Esophagus (tissue), 2 donors: Measurements from ENCODE around the gene VPS8. TPM values are rescaled to one million over a fixed set of nuclear protein-coding genes. Genes with fewer than 3 reads are reported as not detected.

Experiments used
- H3K27ac ChIP-seq, 2 donors: one replicate each; pipeline ENCODE4 v1.5.1; 2013; ENCODE audit warnings: low read depth in 2 of 2, mild to moderate bottlenecking in 2 of 2, inconsistent platforms in 1 of 2, low read length in 1 of 2, moderate library complexity in 1 of 2
- H3K27me3 ChIP-seq, 2 donors: one replicate each; pipeline ENCODE4 v1.6.1; 2013; ENCODE audit warnings: low read length in 2 of 2, control low read depth in 1 of 2, mild to moderate bottlenecking in 1 of 2; ENCODE audit not compliant: insufficient read depth in 2 of 2, control insufficient read depth in 1 of 2
- H3K36me3 ChIP-seq, 2 donors: one replicate each; pipeline ENCODE4 v1.6.1; 2013; ENCODE audit warnings: low read length in 1 of 2; ENCODE audit not compliant: control insufficient read depth in 2 of 2, insufficient read depth in 2 of 2
- H3K4me1 ChIP-seq, 2 donors: one replicate each; pipeline ENCODE4 v1.6.1; 2013; ENCODE audit warnings: low read length in 1 of 2; ENCODE audit not compliant: control insufficient read depth in 2 of 2, insufficient read depth in 2 of 2
- H3K4me3 ChIP-seq, 2 donors: one replicate each; pipeline ENCODE4 v1.5.1; 2013; ENCODE audit warnings: low read length in 2 of 2, mild to moderate bottlenecking in 2 of 2, low read depth in 1 of 2, moderate library complexity in 1 of 2
- H3K9me3 ChIP-seq, 2 donors: one replicate each; pipeline ENCODE4 v1.6.1; 2013; ENCODE audit warnings: mild to moderate bottlenecking in 2 of 2, low read depth in 1 of 2, low read length in 1 of 2, moderate library complexity in 1 of 2; ENCODE audit not compliant: control insufficient read depth in 2 of 2, insufficient read depth in 1 of 2
- WGBS, 2 donors: extraction: QIAGEN DNeasy Blood & Tissue Kit; methylation state at CpG; one replicate each; pipeline ENCODE4 v1.1.7; 2013; 5-methylcytosine and 5-hydroxymethylcytosine counted together
- polyA plus RNA-seq, 2 donors: library from polyadenylated mRNA; stranded (reverse); fragments of 200-250 nt; gene quantifications; one replicate each; pipeline ENCODE4 v1.2.3, GENCODE V29; 2013
- donor health status: healthy with polysubstance abuse.
- donor health status: Bipolar disorder and iron deficiency.

VPS8 gene
- polyA plus RNA-seq, 2 donors: 9.5 to 10.4 TPM

GRCh38 chr3:184808021-184808420 is 3.9 kb upstream of the VPS8 start:
- WGBS, 2 donors: 36 to 43% methylated on average over 4 of the region's 4 CpGs
- peaks cover 0 to 4% of the 10 kb centered on the region in 2 donors for H3K4me1 ChIP-seq
- no peaks in the 10 kb centered on the region for H3K27me3 ChIP-seq
- H3K4me3 ChIP-seq: no peak overlapping the region
- no peaks in the 10 kb centered on the region for H3K36me3 ChIP-seq
- no peak overlapping the region for H3K27ac ChIP-seq
- no peaks in the 10 kb centered on the region for H3K9me3 ChIP-seq

GRCh38 chr3:184810146-184810545 is 1.8 kb upstream of the VPS8 start:
- no peaks in the 10 kb centered on the region for H3K36me3 ChIP-seq
- H3K4me1 ChIP-seq: peaks cover 0 to 4% of the 10 kb centered on the region in 2 donors
- no peak overlapping the region for H3K4me3 ChIP-seq
- 91 to 92% methylated on average over 3 of the region's 3 CpGs for WGBS, 2 donors
- no peaks in the 10 kb centered on the region for H3K9me3 ChIP-seq
- H3K27me3 ChIP-seq: no peaks in the 10 kb centered on the region
- no peak overlapping the region for H3K27ac ChIP-seq

- Histone ChIP-seq H3K36me3 (no peaks in the 10 kb centered on the region), H3K4me1 (peaks cover 0 to 4% of the 10 kb centered on the region in 2 donors), H3K27ac (no peak overlapping the region), H3K9me3 (no peaks in the 10 kb centered on the region), H3K4me3 (no peak overlapping the region), H3K27me3 (no peaks in the 10 kb centered on the region)
- 78 to 86% methylated on average over 3 of the region's 3 CpGs for WGBS, 2 donors
These were observed 932 bp upstream of the VPS8 start for GRCh38 chr3:184811034-184811433.

- Histone ChIP-seq H3K4me3 (peak overlapping the region in 1 of 2 donors; percentile 91), H3K4me1 (peaks cover 0 to 4% of the 10 kb centered on the region in 2 donors), H3K27me3 (no peaks in the 10 kb centered on the region), H3K9me3 (no peaks in the 10 kb centered on the region), H3K27ac (no peak overlapping the region), H3K36me3 (no peaks in the 10 kb centered on the region)
- WGBS, 2 donors: 0% methylated on average over 3 of the region's 3 CpGs
These were observed 335 bp upstream of the VPS8 start for GRCh38 chr3:184811663-184811998.

- Histone ChIP-seq H3K4me1 (peaks cover 0 to 4% of the 10 kb centered on the region in 2 donors), H3K27ac (peak overlapping the region; percentile 78 to 88), H3K4me3 (peak overlapping the region; percentile 84 to 91), H3K36me3 (no peaks in the 10 kb centered on the region), H3K27me3 (no peaks in the 10 kb centered on the region), H3K9me3 (no peaks in the 10 kb centered on the region)
- WGBS, 2 donors: 3 to 4% methylated on average over 17 of the region's 17 CpGs
These were observed 686 bp downstream of the VPS8 start for GRCh38 chr3:184812662-184813042.

- Histone ChIP-seq H3K4me3 (no peak overlapping the region), H3K27ac (no peak overlapping the region)
- 84 to 86% methylated on average over 3 of the region's 3 CpGs for WGBS, 2 donors
These were observed 1.4 kb downstream of the VPS8 start for GRCh38 chr3:184813357-184813756.

GRCh38 chr3:184814214-184814613 is 2.2 kb downstream of the VPS8 start:
- no peaks in the 10 kb centered on the region for H3K27me3 ChIP-seq
- H3K9me3 ChIP-seq: no peaks in the 10 kb centered on the region
- H3K4me3 ChIP-seq: no peak overlapping the region
- H3K4me1 ChIP-seq: peaks cover 0 to 4% of the 10 kb centered on the region in 2 donors
- H3K27ac ChIP-seq: no peak overlapping the region
- no peaks in the 10 kb centered on the region for H3K36me3 ChIP-seq

More at GRCh38 chr3:184813357-184813756, 1.4 kb downstream of the VPS8 start:
- Histone ChIP-seq H3K36me3 (no peaks in the 10 kb centered on the region), H3K4me1 (peaks cover 0 to 4% of the 10 kb centered on the region in 2 donors), H3K9me3 (no peaks in the 10 kb centered on the region), H3K27me3 (no peaks in the 10 kb centered on the region)

- Histone ChIP-seq H3K4me3 (no peak overlapping the region), H3K4me1 (peaks cover 0 to 4% of the 10 kb centered on the region in 2 donors), H3K27me3 (no peaks in the 10 kb centered on the region), H3K36me3 (no peaks in the 10 kb centered on the region), H3K27ac (no peak overlapping the region), H3K9me3 (no peaks in the 10 kb centered on the region)
- whole genome bisulfite sequencing, 2 donors: 76 to 79% methylated on average over 7 of the region's 7 CpGs
These were observed 3.3 kb downstream of the VPS8 start for GRCh38 chr3:184815046-184815930.

GRCh38 chr3:184816614-184817013 is 4.6 kb downstream of the VPS8 start:
- H3K9me3 ChIP-seq: no peaks in the 10 kb centered on the region
- 89% methylated on average over 5 of the region's 5 CpGs for WGBS, 2 donors
- H3K36me3 ChIP-seq: no peaks in the 10 kb centered on the region
- H3K4me3 ChIP-seq: no peak overlapping the region
- H3K4me1 ChIP-seq: peaks cover 0 to 4% of the 10 kb centered on the region in 2 donors
- no peak overlapping the region for H3K27ac ChIP-seq
- H3K27me3 ChIP-seq: no peaks in the 10 kb centered on the region

GRCh38 chr3:184820525-184820924 is 8.6 kb downstream of the VPS8 start:
- H3K36me3 ChIP-seq: no peaks in the 10 kb centered on the region
- H3K4me1 ChIP-seq: no peaks in the 10 kb centered on the region
- H3K4me3 ChIP-seq: no peak overlapping the region
- H3K9me3 ChIP-seq: no peaks in the 10 kb centered on the region
- H3K27me3 ChIP-seq: no peaks in the 10 kb centered on the region
- H3K27ac ChIP-seq: no peak overlapping the region
